Neural progenitor cell (in vitro differentiated cells): Measurements from ENCODE around the gene ADCY5.

Experiments used
- CTCF ChIP-seq: fragments of 200-600 bp; sonication (generic); IDR thresholded peaks from 2 replicates; pipeline ENCODE4 v1.5.1; 2017; ENCODE audit warnings: antibody characterized with exemption, mild to moderate bottlenecking
- EZH2 ChIP-seq: fragments of 200-600 bp; sonication (generic); IDR thresholded peaks from 2 replicates; pipeline ENCODE4 v1.6.1; 2017; ENCODE audit warnings: antibody characterized with exemption, mild to moderate bottlenecking, moderate library complexity
- EZH2phosphoT487 ChIP-seq: fragments of 200-600 bp; sonication (generic); IDR thresholded peaks from 2 replicates; pipeline ENCODE4 v1.6.1; 2017; ENCODE audit warnings: antibody characterized with exemption

- no peak for TF ChIP-seq CTCF
- no peak for TF ChIP-seq EZH2
- TF ChIP-seq EZH2phosphoT487, result no peak
Observed at GRCh38 chr3:123302961-123303360, 145.9 kb downstream of the ADCY5 start.
